A549 (cell line): ENCODE results near the gene SCAANT1. TPM values are rescaled to one million over a fixed set of nuclear protein-coding genes. Genes with fewer than 3 reads are reported as not detected.

ENCODE experiments used
- ATAC-seq, 2 experiments: fragments of 200-7000 bp in 1 of 2; fragments of >200 bp in 1 of 2; cut with Nextera tagmentation in 1 of 2; cut with Tn5 transposase in 1 of 2; 3 replicates each; pipeline versions ENCODE4 v1.8.0 to v1.9.1; 2018 to 2020; ENCODE audit warnings: mild to moderate bottlenecking in 1 of 2, moderate library complexity in 1 of 2
- CTCF ChIA-PET: fragments of 300-600 bp; sonication (Branson Sonifier 250); formaldehyde crosslinking; extraction: SDS; loops from one replicate; lab custom pipeline; 2021; ENCODE audit warnings: antibody characterized with exemption, inconsistent platforms; lab: Yijun Ruan, JAX
- POLR2A ChIA-PET: fragments of 350-600 bp; formaldehyde crosslinking; extraction: SDS; loops from one replicate; lab custom pipeline; 2021; ENCODE audit warnings: antibody characterized with exemption, inconsistent platforms; lab: Yijun Ruan, JAX
- DNase-seq, 2 experiments: peaks; one replicate each; pipeline versions ENCODE4 v3.0.0 to v3.0.0-alpha.2; 2011 to 2016; ENCODE audit warnings: low read depth in 1 of 2, low spot score in 1 of 2
- FAIRE-seq: peaks from 2 replicates; lab custom pipeline; 2011; peaks lifted over from hg19 to GRCh38; lab: Jason Lieb, UNC
- H3K27ac ChIP-seq, 2 experiments: fragments of >200 bp; sonication (Bioruptor Twin); formaldehyde crosslinking; 3 replicates each; pipeline ENCODE4 v1.5.1; 2016 to 2017
- H3K4me1 ChIP-seq: fragments of >200 bp; sonication (Bioruptor Twin); formaldehyde crosslinking; 3 replicates; pipeline ENCODE4 v1.6.1; 2016
- H3K4me2 ChIP-seq: fragments of >200 bp; sonication (Bioruptor Twin); formaldehyde crosslinking; 3 replicates; pipeline ENCODE4 v1.6.1; 2016
- H3K4me3 ChIP-seq: fragments of >200 bp; sonication (Bioruptor Twin); formaldehyde crosslinking; 3 replicates; pipeline ENCODE4 v1.5.1; 2016
- H3K9me3 ChIP-seq: fragments of >200 bp; sonication (Bioruptor Twin); formaldehyde crosslinking; 3 replicates; pipeline ENCODE4 v1.6.1; 2016
- BHLHE40 ChIP-seq: IDR thresholded peaks from 2 replicates; pipeline ENCODE4 v1.6.1; 2012; ENCODE audit warnings: low read depth, low read length, inconsistent platforms
- CBX8 ChIP-seq: fragments of 200-600 bp; sonication (generic); IDR thresholded peaks from 2 replicates; pipeline ENCODE4 v1.6.1; 2016
- CEBPB ChIP-seq, 2 experiments: fragments of >200 bp in 1 of 2; sonication (Bioruptor Twin) in 1 of 2; formaldehyde crosslinking in 1 of 2; IDR thresholded peaks; 2 replicates each; pipeline ENCODE4 v1.6.1; 2012 to 2016
- CHD4 ChIP-seq: fragments of 200-600 bp; sonication (generic); IDR thresholded peaks from 2 replicates; pipeline ENCODE4 v1.6.1; 2016; ENCODE audit warnings: antibody characterized with exemption, mild to moderate bottlenecking, borderline replicate concordance
- E2F6 ChIP-seq: IDR thresholded peaks from 2 replicates; pipeline ENCODE4 v1.6.1; 2012; ENCODE audit warnings: low read depth, borderline replicate concordance
- ELK1 ChIP-seq: fragments of 150-350 bp; IDR thresholded peaks from 2 replicates; pipeline ENCODE4 v1.6.1; 2014; ENCODE audit warnings: low read depth, mild to moderate bottlenecking, low read length
- EP300 ChIP-seq, 2 experiments: fragments of >200 bp; sonication (Bioruptor Twin); formaldehyde crosslinking; IDR thresholded peaks; 2 replicates in 1 of 2; 3 replicates in 1 of 2; pipeline ENCODE4 v1.6.1; 2016 to 2017
- FOSB ChIP-seq: fragments of 250-450 bp; sonication (Bioruptor Pico); IDR thresholded peaks from 2 replicates; pipeline ENCODE4 v1.5.0; 2020; ENCODE audit warnings: mild to moderate bottlenecking, moderate library complexity
- FOSL2 ChIP-seq, 2 experiments: fragments of 450-650 bp in 1 of 2; fragments of >200 bp in 1 of 2; sonication (Bioruptor Twin) in 1 of 2; formaldehyde crosslinking; IDR thresholded peaks; 2 replicates each; pipeline versions ENCODE4 v1.5.0 to v1.6.1; 2016 to 2020; ENCODE audit warnings: mild to moderate bottlenecking in 1 of 2, moderate library complexity in 1 of 2
- HEYL ChIP-seq: fragments of 250-450 bp; sonication (Bioruptor Pico); IDR thresholded peaks from 2 replicates; pipeline ENCODE4 v1.8.0; 2021; ENCODE audit warnings: mild to moderate bottlenecking, moderate library complexity
- HOXB5 ChIP-seq: fragments of 250-450 bp; sonication (Bioruptor Pico); IDR thresholded peaks from 2 replicates; pipeline ENCODE4 v1.5.0; 2020; ENCODE audit warnings: mild to moderate bottlenecking, moderate library complexity
- JUN ChIP-seq, 2 experiments: fragments of >200 bp; sonication (Bioruptor Twin); formaldehyde crosslinking; IDR thresholded peaks; 2 replicates in 1 of 2; 3 replicates in 1 of 2; pipeline ENCODE4 v1.6.1; 2016 to 2017
- MAX ChIP-seq: IDR thresholded peaks from 2 replicates; pipeline ENCODE4 v1.6.1; 2012
- NFE2L2 ChIP-seq: fragments of 150-350 bp; conservative IDR thresholded peaks from 2 replicates; pipeline ENCODE4 v1.6.1; 2014; ENCODE audit warnings: low read length
- NPAS2 ChIP-seq: fragments of 250-450 bp; sonication (Bioruptor Pico); IDR thresholded peaks from 2 replicates; pipeline ENCODE4 v1.8.0; 2022; ENCODE audit warnings: mild to moderate bottlenecking, moderate library complexity, borderline replicate concordance
- NR3C1 ChIP-seq: fragments of >200 bp; sonication (Bioruptor Twin); formaldehyde crosslinking; IDR thresholded peaks from 3 replicates; pipeline ENCODE4 v1.6.1; 2017
- PBX3 ChIP-seq: IDR thresholded peaks from 2 replicates; pipeline ENCODE4 v1.6.1; 2012
- RARB ChIP-seq: fragments of 250-450 bp; sonication (Bioruptor Pico); IDR thresholded peaks from 2 replicates; pipeline ENCODE4 v1.8.0; 2021; ENCODE audit warnings: mild to moderate bottlenecking, moderate library complexity
- RCOR1 ChIP-seq: fragments of 150-350 bp; IDR thresholded peaks from 2 replicates; pipeline ENCODE4 v1.6.1; 2014; ENCODE audit warnings: antibody characterized with exemption, low read length, low read depth
- RFX5 ChIP-seq: fragments of 450-650 bp; IDR thresholded peaks from 2 replicates; pipeline ENCODE4 v1.7.1; 2014; ENCODE audit warnings: antibody characterized with exemption, mild to moderate bottlenecking, moderate library complexity
- TP53 ChIP-seq: fragments of 250-450 bp; sonication (Bioruptor Pico); IDR thresholded peaks from 2 replicates; pipeline ENCODE4 v1.5.0; 2021; ENCODE audit warnings: mild to moderate bottlenecking, moderate library complexity
- ZNF302 ChIP-seq: fragments of 250-450 bp; sonication (Bioruptor Pico); IDR thresholded peaks from 2 replicates; pipeline ENCODE4 v1.9.0; 2021; ENCODE audit warnings: inconsistent platforms, mild to moderate bottlenecking, moderate library complexity
- ZSCAN20 ChIP-seq: fragments of 250-450 bp; sonication (Bioruptor Pico); IDR thresholded peaks from 2 replicates; pipeline ENCODE4 v1.8.0; 2022; ENCODE audit warnings: mild to moderate bottlenecking, moderate library complexity
- WGBS: methylation state at CpG from one replicate; pipeline ENCODE4 v1.1.6; 2017; ENCODE audit errors: missing lambda C conversion rate; 5-methylcytosine and 5-hydroxymethylcytosine counted together
- polyA plus RNA-seq, 4 experiments: library from polyadenylated mRNA; depleted of rRNA in 3 of 4; stranded (reverse); fragments of >200 nt; fragmentation: RNase III in 1 of 4; extraction: RNeasy Plus Mini Kit Qiagen cat#74134 plus additional on column Dnase treatment in 1 of 4; gene quantifications; 2 replicates in 3 of 4; 3 replicates in 1 of 4; pipeline ENCODE4 v1.2.3, GENCODE V29; 2011 to 2017

Gene SCAANT1
- polyA plus RNA-seq, 2 of the 4 experiments (the other 2 are of a cell fraction) = not detected

GRCh38 chr3:63892773-63893352, 19.3 kb downstream of the SCAANT1 start (continued):
- TF ChIP-seq ELK1 (no peak), ZSCAN20 (CRISPR knock-in tag) (no peak), ZNF302 (CRISPR knock-in tag) (no peak), E2F6 (no peak), NFE2L2 (no peak), FOSB (CRISPR knock-in tag) (no peak), NPAS2 (CRISPR knock-in tag) (no peak)

- Histone ChIP-seq H3K9me3 (no peaks in the 10 kb centered on the region), H3K4me1 (no peaks in the 10 kb centered on the region), H3K4me2 (no peak overlapping the region), H3K4me3 (no peak overlapping the region), H3K27ac (no peak overlapping the region)
- no peak for FAIRE-seq
- no peak for ATAC-seq
- TF ChIP-seq NR3C1 = no peak
- TF ChIP-seq JUN (IDR thresholded peaks at IDR 0.05) = no peak
- TF ChIP-seq HEYL = no peak
- TF ChIP-seq RARB (CRISPR knock-in tag) = no peak
- TF ChIP-seq FOSL2 (IDR thresholded peaks at IDR 0.05) = no peak
- no peak for TF ChIP-seq FOSL2 (CRISPR knock-in tag; IDR thresholded peaks at IDR 0.05)
- TF ChIP-seq CBX8 = no peak
- TF ChIP-seq HOXB5 (CRISPR knock-in tag) = no peak
- TF ChIP-seq ZSCAN20 (CRISPR knock-in tag) = no peak
- no peak for TF ChIP-seq E2F6
- TF ChIP-seq BHLHE40 = no peak
- no peak for TF ChIP-seq CEBPB (IDR thresholded peaks at IDR 0.05)
- no peak for DNase-seq
- ChIA-PET CTCF (no interaction called here), POLR2A (no interaction called here)
- WGBS = 93% methylated on average over 5 of the region's 5 CpGs
These were observed 20.7 kb downstream of the SCAANT1 start for GRCh38 chr3:63891518-63891917.

- TF ChIP-seq RFX5 (no peak), TP53 (CRISPR knock-in tag) (no peak), RCOR1 (no peak), EP300 (IDR thresholded peaks at IDR 0.05) (no peak), JUN (IDR thresholded peaks at IDR 0.05) (no peak), CHD4 (no peak), FOSB (CRISPR knock-in tag) (no peak), PBX3 (no peak), MAX (no peak)
- Histone ChIP-seq H3K4me1 (no peaks in the 10 kb centered on the region), H3K27ac (no peak overlapping the region), H3K4me3 (no peak overlapping the region), H3K9me3 (no peaks in the 10 kb centered on the region), H3K4me2 (no peak overlapping the region)
- FAIRE-seq (no peak), DNase-seq (no peak), ATAC-seq (no peak)
- POLR2A ChIA-PET = no interaction called here
- WGBS = 92% methylated on average over 3 of the region's 3 CpGs
- CTCF ChIA-PET = interaction anchor here (1.0 kb wide), 1 partner anchor 21 kb away, joined by 3 read pairs; no protein-coding TSS in a partner anchor
These were observed 25.3 kb downstream of the SCAANT1 start for GRCh38 chr3:63886858-63887257.
